ENCODE data around the gene EIPR1. TPM values are rescaled to one million over a fixed set of nuclear protein-coding genes. Genes with fewer than 3 reads are reported as not detected.

Gene EIPR1
- 40.4 and 80.8 TPM in 2 replicates for total RNA-seq (2014; rRNA removed; shearing (Covaris generic); ENCODE audit: low replicate concordance)

DNA sequence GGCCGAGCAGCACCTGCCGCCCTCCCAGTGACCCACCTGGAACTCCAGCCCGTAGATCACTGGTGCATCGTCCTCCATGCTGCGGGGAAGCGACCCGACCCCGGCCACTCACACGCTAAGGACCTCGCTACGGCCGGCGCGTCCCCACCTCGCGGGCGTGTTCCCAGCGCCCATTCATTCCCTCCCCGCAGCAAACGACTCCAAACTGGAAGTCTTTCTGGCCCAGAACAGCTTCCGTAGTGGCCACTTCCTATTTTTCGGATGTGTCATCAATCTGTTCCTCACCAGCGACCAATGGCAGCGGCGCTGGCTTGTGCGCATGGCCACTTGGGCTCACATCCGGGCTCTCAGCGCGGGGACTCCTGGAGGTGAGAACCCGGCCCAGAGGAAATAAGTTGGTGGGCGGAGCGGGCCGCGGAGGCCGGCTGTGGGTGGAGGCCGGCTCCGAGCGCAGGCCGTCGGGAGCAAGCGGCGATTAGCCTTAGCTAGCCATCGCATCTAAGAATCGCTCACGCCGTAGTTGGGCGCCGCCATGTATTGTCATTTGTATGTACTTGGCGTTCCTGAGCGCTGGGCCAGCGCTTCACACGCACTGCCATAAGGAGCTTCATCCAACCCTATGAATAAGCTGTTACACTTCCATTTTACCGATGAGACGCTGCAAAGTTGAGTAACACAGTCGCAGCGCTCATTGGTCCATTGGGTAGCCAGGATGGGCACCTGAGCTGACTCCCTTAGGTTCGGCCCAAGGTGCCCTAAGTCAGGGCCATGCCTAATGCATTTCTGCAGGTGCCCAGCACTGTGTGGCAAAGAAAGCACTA lies at the start of gene EIPR1:
Gene EIPR1, minus strand, starts transcription at position 207 of the 821 bp plus-strand sequence. Its CDS starts 129 bp downstream, at position 78.
- peak within 1 kb of the TSS; percentile 70; the same call in 1 of the 2 replicates for H2AFZ ChIP-seq (ENCODE audit: low read length)
- peak within 1 kb of the TSS; percentile 67 for H3K27ac ChIP-seq (ENCODE audit: low read length)
- peaks cover 16% of the 10 kb centered on the region for H3K36me3 ChIP-seq (ENCODE audit: insufficient read depth, low read length)
- peak; percentile 99 for DNase-seq
- H3K79me2 ChIP-seq (ENCODE audit: low read length) = peaks cover 72% of the 10 kb centered on the region
- H3K4me2 ChIP-seq (ENCODE audit: low read depth, low read length, poor library complexity, severe bottlenecking) = peak within 1 kb of the TSS; percentile 97
- H4K20me1 ChIP-seq (ENCODE audit: insufficient read depth, low read depth, low read length) = no peaks in the 10 kb centered on the region
- H3K9me3 ChIP-seq (ENCODE audit: low read length) = no peaks in the 10 kb centered on the region
- peak within 1 kb of the TSS; percentile 82 for H3K9ac ChIP-seq (ENCODE audit: low read length)
- H3K27me3 ChIP-seq (ENCODE audit: low read length) = no peaks in the 10 kb centered on the region
- no peaks in the 10 kb centered on the region for H3K9me2 ChIP-seq (replicated peaks; ENCODE audit: insufficient read depth, low read length)
- peaks cover 37% of the 10 kb centered on the region for H3K4me1 ChIP-seq (ENCODE audit: low read length)
- H3K4me3 ChIP-seq (ENCODE audit: low read length) = peak within 1 kb of the TSS; percentile 86

DNA sequence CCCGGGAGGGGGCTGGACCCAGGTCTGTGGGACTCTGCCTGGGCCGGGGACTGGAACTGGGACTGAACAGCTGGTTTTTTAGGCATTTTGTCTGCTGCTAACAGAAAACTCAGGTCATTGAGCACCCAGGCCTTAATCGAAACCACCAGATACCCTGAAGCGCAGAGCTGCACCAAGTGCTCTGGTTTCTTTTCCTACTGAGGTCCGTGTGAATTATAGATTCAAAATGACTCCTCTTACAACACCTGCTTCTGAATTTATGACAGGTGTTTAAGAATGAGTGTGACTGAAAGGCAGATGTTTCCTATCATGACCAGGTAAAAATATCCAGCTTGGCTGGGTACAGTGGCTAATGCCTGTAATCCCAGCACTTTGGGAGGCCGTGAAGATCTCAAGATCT lies 49.7 kb upstream of the EIPR1 start:
- DNase-seq = no peak
- no peak overlapping the region for H3K4me3 ChIP-seq (ENCODE audit: low read length)
- peaks cover 29% of the 10 kb centered on the region for H3K36me3 ChIP-seq (ENCODE audit: insufficient read depth, low read length)
- H4K20me1 ChIP-seq (ENCODE audit: insufficient read depth, low read depth, low read length) = no peaks in the 10 kb centered on the region; the same call in 1 of the 2 replicates
- H2AFZ ChIP-seq (ENCODE audit: low read length) = no peak overlapping the region
- H3K4me2 ChIP-seq (ENCODE audit: low read depth, low read length, poor library complexity, severe bottlenecking) = no peak overlapping the region
- H3K9ac ChIP-seq (ENCODE audit: low read length) = no peak overlapping the region
- peaks cover 7% of the 10 kb centered on the region for H3K4me1 ChIP-seq (ENCODE audit: low read length)
- no peaks in the 10 kb centered on the region for H3K27me3 ChIP-seq (ENCODE audit: low read length)
- no peaks in the 10 kb centered on the region for H3K9me3 ChIP-seq (ENCODE audit: low read length)
- no peak overlapping the region for H3K27ac ChIP-seq (ENCODE audit: low read length)
- peaks cover 19% of the 10 kb centered on the region for H3K79me2 ChIP-seq (ENCODE audit: low read length)
- H3K9me2 ChIP-seq (replicated peaks; ENCODE audit: insufficient read depth, low read length) = no peaks in the 10 kb centered on the region

DNA sequence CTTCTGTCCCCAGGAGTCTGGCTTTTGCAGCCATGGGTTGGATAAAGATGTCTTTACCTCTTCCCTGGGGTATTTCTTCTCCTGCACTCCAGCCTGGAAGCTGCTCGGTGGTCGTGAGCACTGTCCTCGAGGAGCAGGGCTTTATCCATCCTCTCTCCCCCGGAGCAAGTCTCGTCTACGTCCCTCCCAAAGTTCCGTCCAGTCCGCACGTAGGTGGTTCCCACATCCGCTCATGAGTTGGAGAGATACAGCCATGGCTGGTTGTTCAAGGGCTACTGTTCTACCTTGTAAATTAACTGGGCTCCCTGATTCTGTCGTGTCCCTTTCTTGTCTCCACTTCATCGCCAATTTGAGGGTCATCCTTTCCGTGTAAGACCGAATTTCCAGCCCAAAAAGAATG lies 49.0 kb upstream of the EIPR1 start:
- Histone ChIP-seq H3K27ac (ENCODE audit: low read length) (no peak overlapping the region), H2AFZ (ENCODE audit: low read length) (no peak overlapping the region), H3K36me3 (ENCODE audit: insufficient read depth, low read length) (peaks cover 29% of the 10 kb centered on the region), H3K9ac (ENCODE audit: low read length) (no peak overlapping the region), H3K4me3 (ENCODE audit: low read length) (no peak overlapping the region), H3K9me2 (replicated peaks; ENCODE audit: insufficient read depth, low read length) (no peaks in the 10 kb centered on the region), H3K27me3 (ENCODE audit: low read length) (no peaks in the 10 kb centered on the region), H3K4me2 (ENCODE audit: low read depth, low read length, poor library complexity, severe bottlenecking) (no peak overlapping the region), H3K4me1 (ENCODE audit: low read length) (peaks cover 13% of the 10 kb centered on the region), H3K9me3 (ENCODE audit: low read length) (no peaks in the 10 kb centered on the region), H4K20me1 (ENCODE audit: insufficient read depth, low read depth, low read length) (no peaks in the 10 kb centered on the region; the same call in 1 of the 2 replicates), H3K79me2 (ENCODE audit: low read length) (peaks cover 19% of the 10 kb centered on the region)
- no peak for DNase-seq

DNA sequence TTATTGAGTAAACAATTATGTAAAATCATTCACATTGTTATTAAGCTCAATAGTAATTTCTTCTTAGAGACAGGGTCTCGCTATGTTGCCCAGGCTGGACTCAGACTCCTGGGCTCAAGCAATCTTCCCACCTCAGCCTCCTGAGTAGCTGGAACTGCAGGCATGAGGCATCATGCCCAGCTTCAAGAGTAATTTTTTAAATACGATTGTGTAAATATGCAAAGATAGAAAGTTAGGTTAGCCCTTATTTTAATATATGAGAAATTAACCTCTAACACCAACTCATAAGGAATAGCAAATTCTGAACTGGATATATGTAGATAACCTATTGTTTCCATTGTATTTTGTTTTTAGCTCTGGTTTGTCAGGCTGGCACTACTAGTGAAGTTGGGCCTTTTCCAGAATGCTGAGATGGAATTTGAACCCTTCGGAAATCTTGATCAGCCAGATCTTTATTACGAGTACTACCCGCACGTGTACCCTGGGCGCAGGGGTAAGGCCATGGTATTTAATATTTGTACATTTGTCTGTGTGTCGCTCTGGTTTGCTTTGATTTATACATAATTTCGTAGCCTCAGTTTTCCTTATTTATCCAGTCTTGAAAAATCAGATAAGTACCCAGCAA lies 46.7 kb upstream of the EIPR1 start:
- Histone ChIP-seq H3K79me2 (ENCODE audit: low read length) (peaks cover 23% of the 10 kb centered on the region), H3K27me3 (ENCODE audit: low read length) (no peaks in the 10 kb centered on the region), H4K20me1 (ENCODE audit: insufficient read depth, low read depth, low read length) (no peaks in the 10 kb centered on the region; the same call in 1 of the 2 replicates), H3K9me3 (ENCODE audit: low read length) (no peaks in the 10 kb centered on the region), H3K4me2 (ENCODE audit: low read depth, low read length, poor library complexity, severe bottlenecking) (no peak overlapping the region), H2AFZ (ENCODE audit: low read length) (no peak overlapping the region), H3K4me3 (ENCODE audit: low read length) (no peak overlapping the region), H3K9me2 (replicated peaks; ENCODE audit: insufficient read depth, low read length) (no peaks in the 10 kb centered on the region), H3K36me3 (ENCODE audit: insufficient read depth, low read length) (peaks cover 29% of the 10 kb centered on the region), H3K4me1 (ENCODE audit: low read length) (peaks cover 31% of the 10 kb centered on the region), H3K9ac (ENCODE audit: low read length) (no peak overlapping the region), H3K27ac (ENCODE audit: low read length) (no peak overlapping the region)
- no peak for DNase-seq

DNA sequence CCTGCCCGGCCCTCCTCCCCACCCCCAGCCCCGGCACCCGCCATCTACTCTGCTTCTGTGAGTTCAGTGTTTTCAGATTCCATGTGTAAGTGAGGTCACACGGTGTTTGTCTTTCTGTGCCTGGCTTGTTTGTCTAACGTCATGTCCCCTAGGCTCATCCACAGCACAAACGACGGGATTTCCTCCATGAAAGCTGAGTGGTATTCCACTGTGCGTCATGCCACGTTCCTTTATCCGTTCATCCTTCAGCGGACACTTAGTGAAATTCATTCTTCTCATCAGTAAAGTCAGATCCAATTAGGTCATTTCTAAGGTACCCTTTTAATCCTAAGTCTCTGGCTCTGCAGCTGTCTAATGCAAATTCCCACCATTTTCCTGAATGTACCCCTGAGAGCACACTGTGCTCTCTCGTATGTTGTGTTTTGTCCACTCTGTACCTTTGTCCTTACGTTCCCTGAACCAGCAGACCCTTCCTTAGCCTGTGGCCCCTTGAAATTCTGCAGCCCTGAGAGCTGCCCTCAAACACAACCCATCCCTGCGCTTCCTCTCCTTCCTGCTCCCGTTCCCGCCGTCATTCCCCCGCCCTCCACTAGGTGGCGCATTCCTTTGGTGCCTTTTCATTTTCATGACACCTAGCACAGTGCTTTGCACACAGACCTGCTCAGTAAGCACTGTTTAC lies 46.0 kb upstream of the EIPR1 start:
- no peak overlapping the region for H3K9ac ChIP-seq (ENCODE audit: low read length)
- no peaks in the 10 kb centered on the region for H3K27me3 ChIP-seq (ENCODE audit: low read length)
- peaks cover 29% of the 10 kb centered on the region for H3K36me3 ChIP-seq (ENCODE audit: insufficient read depth, low read length)
- H3K4me1 ChIP-seq (ENCODE audit: low read length) = peaks cover 31% of the 10 kb centered on the region
- peaks cover 23% of the 10 kb centered on the region for H3K79me2 ChIP-seq (ENCODE audit: low read length)
- H3K4me2 ChIP-seq (ENCODE audit: low read depth, low read length, poor library complexity, severe bottlenecking) = no peak overlapping the region
- DNase-seq = peak; percentile 75
- no peaks in the 10 kb centered on the region for H3K9me2 ChIP-seq (replicated peaks; ENCODE audit: insufficient read depth, low read length)
- no peaks in the 10 kb centered on the region for H3K9me3 ChIP-seq (ENCODE audit: low read length)
- H4K20me1 ChIP-seq (ENCODE audit: insufficient read depth, low read depth, low read length) = no peaks in the 10 kb centered on the region; the same call in 1 of the 2 replicates
- no peak overlapping the region for H3K27ac ChIP-seq (ENCODE audit: low read length)
- no peak overlapping the region for H2AFZ ChIP-seq (ENCODE audit: low read length)
- no peak overlapping the region for H3K4me3 ChIP-seq (ENCODE audit: low read length)

DNA sequence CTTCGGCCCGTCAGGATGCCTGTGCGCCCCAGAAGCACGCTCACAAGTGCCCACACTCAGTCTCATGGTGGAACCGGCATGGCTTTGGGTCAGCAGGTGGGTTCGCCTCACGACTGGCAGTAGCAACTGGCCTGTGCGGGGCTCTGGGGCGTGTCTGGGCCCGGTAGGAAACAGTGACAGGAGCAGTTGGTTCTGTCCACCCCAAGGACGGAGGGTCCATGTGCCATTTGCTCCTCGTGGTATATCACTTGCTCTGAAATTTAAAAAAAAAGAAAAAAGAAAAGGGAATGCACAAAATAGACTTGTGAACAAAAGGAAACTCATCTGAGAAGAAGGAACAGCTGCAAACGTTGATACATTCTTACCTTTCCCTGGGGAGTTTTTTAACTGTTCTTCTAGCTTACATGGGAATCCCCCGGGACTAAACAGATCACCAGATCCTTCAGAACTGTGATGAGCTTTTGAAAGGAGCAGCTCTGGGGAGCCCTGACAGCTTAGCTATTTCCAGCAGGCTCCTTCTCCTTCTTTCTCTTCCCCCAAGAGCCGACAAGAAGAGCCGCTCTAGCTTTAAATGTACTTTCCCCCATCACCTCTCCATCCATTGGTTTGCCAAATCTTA lies 44.7 kb upstream of the EIPR1 start:
- Histone ChIP-seq H3K4me1 (ENCODE audit: low read length) (peaks cover 31% of the 10 kb centered on the region), H3K9me2 (replicated peaks; ENCODE audit: insufficient read depth, low read length) (no peaks in the 10 kb centered on the region), H3K36me3 (ENCODE audit: insufficient read depth, low read length) (peaks cover 32% of the 10 kb centered on the region), H3K27me3 (ENCODE audit: low read length) (no peaks in the 10 kb centered on the region), H3K27ac (ENCODE audit: low read length) (peak overlapping the region; percentile 66), H3K9me3 (ENCODE audit: low read length) (no peaks in the 10 kb centered on the region), H3K4me3 (ENCODE audit: low read length) (no peak overlapping the region), H3K4me2 (ENCODE audit: low read depth, low read length, poor library complexity, severe bottlenecking) (no peak overlapping the region), H4K20me1 (ENCODE audit: insufficient read depth, low read depth, low read length) (no peaks in the 10 kb centered on the region; the same call in 1 of the 2 replicates), H3K9ac (ENCODE audit: low read length) (no peak overlapping the region), H2AFZ (ENCODE audit: low read length) (no peak overlapping the region), H3K79me2 (ENCODE audit: low read length) (peaks cover 22% of the 10 kb centered on the region)
- DNase-seq = peak; percentile 57

DNA sequence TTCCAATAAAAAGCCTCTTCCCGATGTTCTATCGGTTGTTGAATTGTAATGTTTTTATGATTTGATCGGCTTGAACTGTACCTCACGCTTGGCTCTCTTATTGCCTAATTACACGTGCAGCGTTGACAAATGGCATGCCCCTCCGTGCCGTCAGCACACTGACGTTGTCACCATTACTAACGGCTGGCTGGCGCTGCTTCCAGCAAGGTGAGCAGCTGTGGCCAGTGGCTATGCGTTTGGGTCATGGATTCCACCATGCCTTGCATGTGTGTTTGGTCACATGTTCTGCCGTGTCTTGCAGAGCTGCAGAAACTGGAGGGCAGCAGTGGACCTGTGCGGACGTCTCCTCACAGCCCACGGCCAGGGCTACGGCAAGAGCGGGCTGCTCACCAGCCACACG lies 44.0 kb upstream of the EIPR1 start:
- peaks cover 33% of the 10 kb centered on the region for H3K36me3 ChIP-seq (ENCODE audit: insufficient read depth, low read length)
- H3K9me3 ChIP-seq (ENCODE audit: low read length) = no peaks in the 10 kb centered on the region
- H3K4me2 ChIP-seq (ENCODE audit: low read depth, low read length, poor library complexity, severe bottlenecking) = no peak overlapping the region
- H3K9me2 ChIP-seq (replicated peaks; ENCODE audit: insufficient read depth, low read length) = no peaks in the 10 kb centered on the region
- peaks cover 27% of the 10 kb centered on the region for H3K79me2 ChIP-seq (ENCODE audit: low read length)
- H4K20me1 ChIP-seq (ENCODE audit: insufficient read depth, low read depth, low read length) = no peaks in the 10 kb centered on the region; the same call in 1 of the 2 replicates
- H3K27ac ChIP-seq (ENCODE audit: low read length) = no peak overlapping the region
- H3K4me3 ChIP-seq (ENCODE audit: low read length) = no peak overlapping the region
- no peak overlapping the region for H2AFZ ChIP-seq (ENCODE audit: low read length)
- peaks cover 31% of the 10 kb centered on the region for H3K4me1 ChIP-seq (ENCODE audit: low read length)
- DNase-seq = no peak
- no peak overlapping the region for H3K9ac ChIP-seq (ENCODE audit: low read length)
- no peaks in the 10 kb centered on the region for H3K27me3 ChIP-seq (ENCODE audit: low read length)
